ENCODE results near the gene FTL. TPM values are rescaled to one million over a fixed set of nuclear protein-coding genes. Genes with fewer than 3 reads are reported as not detected.

Gene FTL
- total RNA-seq, 2 experiments from 2014 or later = 467 to 602 TPM

DNA sequence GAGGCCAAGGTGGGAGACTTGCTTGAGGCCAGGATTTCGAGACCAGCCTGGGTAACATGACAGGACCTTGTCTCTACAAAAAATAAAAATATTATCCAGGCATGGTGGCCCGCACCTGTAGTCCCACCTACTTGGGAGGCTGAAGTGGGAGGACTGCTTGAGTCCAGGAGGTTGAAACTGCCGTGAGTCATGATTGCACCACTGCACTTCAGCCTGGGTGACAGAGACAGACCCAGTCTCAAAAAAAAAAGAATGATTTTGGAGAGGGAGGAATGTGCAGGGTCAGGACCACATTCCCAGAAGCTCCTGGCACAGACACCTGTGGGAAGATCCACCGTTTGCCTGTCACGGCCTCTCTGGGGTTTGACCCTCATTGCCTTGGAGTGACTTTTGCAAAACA lies 19.7 kb upstream of the FTL start:
- ChIA-PET POLR2A (no interaction called here), CTCF (ENCODE audit: unreplicated experiment) (no interaction called here)
- Histone ChIP-seq H3K36me3 (ENCODE audit: insufficient read depth, low read length) (no peaks in the 10 kb centered on the region), H3K79me2 (ENCODE audit: insufficient read depth, low read depth, low read length) (no peaks in the 10 kb centered on the region), H2AFZ (ENCODE audit: low read length) (no peak overlapping the region), H3K9me2 (ENCODE audit: insufficient read depth, low read length) (no peaks in the 10 kb centered on the region), H3K4me2 (ENCODE audit: low read length) (no peak overlapping the region), H3K4me1 (ENCODE audit: insufficient read depth, low read length, poor library complexity, severe bottlenecking) (no peaks in the 10 kb centered on the region), H4K20me1 (ENCODE audit: insufficient read depth, low read length) (no peaks in the 10 kb centered on the region), H3K4me3 (ENCODE audit: low read depth, low read length, poor library complexity, severe bottlenecking) (no peak overlapping the region), H3K27ac (ENCODE audit: low read depth, low read length, poor library complexity, severe bottlenecking) (no peak overlapping the region), H3K9me3 (ENCODE audit: low read length) (peaks cover 13% of the 10 kb centered on the region)
- TF ChIP-seq EZH2phosphoT487 (IDR thresholded peaks at IDR 0.05; ENCODE audit: borderline replicate concordance, low read depth, low read length) = no peak
- TF ChIP-seq, protein P1, sequence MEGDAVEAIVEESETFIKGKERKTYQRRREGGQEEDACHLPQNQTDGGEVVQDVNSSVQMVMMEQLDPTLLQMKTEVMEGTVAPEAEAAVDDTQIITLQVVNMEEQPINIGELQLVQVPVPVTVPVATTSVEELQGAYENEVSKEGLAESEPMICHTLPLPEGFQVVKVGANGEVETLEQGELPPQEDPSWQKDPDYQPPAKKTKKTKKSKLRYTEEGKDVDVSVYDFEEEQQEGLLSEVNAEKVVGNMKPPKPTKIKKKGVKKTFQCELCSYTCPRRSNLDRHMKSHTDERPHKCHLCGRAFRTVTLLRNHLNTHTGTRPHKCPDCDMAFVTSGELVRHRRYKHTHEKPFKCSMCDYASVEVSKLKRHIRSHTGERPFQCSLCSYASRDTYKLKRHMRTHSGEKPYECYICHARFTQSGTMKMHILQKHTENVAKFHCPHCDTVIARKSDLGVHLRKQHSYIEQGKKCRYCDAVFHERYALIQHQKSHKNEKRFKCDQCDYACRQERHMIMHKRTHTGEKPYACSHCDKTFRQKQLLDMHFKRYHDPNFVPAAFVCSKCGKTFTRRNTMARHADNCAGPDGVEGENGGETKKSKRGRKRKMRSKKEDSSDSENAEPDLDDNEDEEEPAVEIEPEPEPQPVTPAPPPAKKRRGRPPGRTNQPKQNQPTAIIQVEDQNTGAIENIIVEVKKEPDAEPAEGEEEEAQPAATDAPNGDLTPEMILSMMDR (conservative IDR thresholded peaks at IDR 0.05; ENCODE audit: low read length) = no peak
- intact Hi-C loops (cut with micrococcal nuclease; ENCODE audit: unreplicated experiment) = no loop called here
- no peak for DNase-seq (ENCODE audit: low spot score)
- BruUV-seq (replicated peaks) = no TSS peak

DNA sequence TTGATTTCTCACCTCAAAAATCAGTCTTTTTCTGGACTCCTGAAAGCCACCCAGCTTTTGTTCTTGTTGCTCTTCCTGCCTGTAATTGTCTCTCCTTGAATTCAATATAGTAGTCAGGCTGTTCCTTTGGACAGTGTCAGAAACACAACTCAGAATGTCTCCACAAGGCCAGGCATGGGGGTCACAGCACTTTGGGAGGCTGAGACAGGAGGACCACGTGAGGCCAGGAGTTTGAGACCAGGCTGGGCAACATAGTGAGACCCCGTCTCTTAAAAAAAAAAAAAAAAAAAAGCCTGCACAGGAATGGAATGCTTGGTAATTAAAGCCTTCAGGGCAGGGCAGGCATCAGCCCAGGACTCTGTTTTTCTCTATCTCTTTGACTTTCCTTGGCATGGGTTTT lies 19.3 kb upstream of the FTL start:
- H3K4me1 ChIP-seq (ENCODE audit: insufficient read depth, low read length, poor library complexity, severe bottlenecking) = no peaks in the 10 kb centered on the region
- H4K20me1 ChIP-seq (ENCODE audit: insufficient read depth, low read length) = no peaks in the 10 kb centered on the region
- H3K9me2 ChIP-seq (ENCODE audit: insufficient read depth, low read length) = no peaks in the 10 kb centered on the region
- DNase-seq (ENCODE audit: low spot score) = no peak
- H3K4me3 ChIP-seq (ENCODE audit: low read depth, low read length, poor library complexity, severe bottlenecking) = no peak overlapping the region
- no peak overlapping the region for H2AFZ ChIP-seq (ENCODE audit: low read length)
- H3K36me3 ChIP-seq (ENCODE audit: insufficient read depth, low read length) = no peaks in the 10 kb centered on the region
- intact Hi-C loops (cut with micrococcal nuclease; ENCODE audit: unreplicated experiment) = no loop called here
- H3K9me3 ChIP-seq (ENCODE audit: low read length) = peaks cover 13% of the 10 kb centered on the region
- H3K79me2 ChIP-seq (ENCODE audit: insufficient read depth, low read depth, low read length) = no peaks in the 10 kb centered on the region
- H3K4me2 ChIP-seq (ENCODE audit: low read length) = no peak overlapping the region
- no peak for TF ChIP-seq EZH2phosphoT487 (IDR thresholded peaks at IDR 0.05; ENCODE audit: borderline replicate concordance, low read depth, low read length)
- TF ChIP-seq, protein P1 (conservative IDR thresholded peaks at IDR 0.05; ENCODE audit: low read length) = no peak
- BruUV-seq (replicated peaks) = no TSS peak
- no peak overlapping the region for H3K27ac ChIP-seq (ENCODE audit: low read depth, low read length, poor library complexity, severe bottlenecking)
- ChIA-PET POLR2A (no interaction called here), CTCF (ENCODE audit: unreplicated experiment) (no interaction called here)

DNA sequence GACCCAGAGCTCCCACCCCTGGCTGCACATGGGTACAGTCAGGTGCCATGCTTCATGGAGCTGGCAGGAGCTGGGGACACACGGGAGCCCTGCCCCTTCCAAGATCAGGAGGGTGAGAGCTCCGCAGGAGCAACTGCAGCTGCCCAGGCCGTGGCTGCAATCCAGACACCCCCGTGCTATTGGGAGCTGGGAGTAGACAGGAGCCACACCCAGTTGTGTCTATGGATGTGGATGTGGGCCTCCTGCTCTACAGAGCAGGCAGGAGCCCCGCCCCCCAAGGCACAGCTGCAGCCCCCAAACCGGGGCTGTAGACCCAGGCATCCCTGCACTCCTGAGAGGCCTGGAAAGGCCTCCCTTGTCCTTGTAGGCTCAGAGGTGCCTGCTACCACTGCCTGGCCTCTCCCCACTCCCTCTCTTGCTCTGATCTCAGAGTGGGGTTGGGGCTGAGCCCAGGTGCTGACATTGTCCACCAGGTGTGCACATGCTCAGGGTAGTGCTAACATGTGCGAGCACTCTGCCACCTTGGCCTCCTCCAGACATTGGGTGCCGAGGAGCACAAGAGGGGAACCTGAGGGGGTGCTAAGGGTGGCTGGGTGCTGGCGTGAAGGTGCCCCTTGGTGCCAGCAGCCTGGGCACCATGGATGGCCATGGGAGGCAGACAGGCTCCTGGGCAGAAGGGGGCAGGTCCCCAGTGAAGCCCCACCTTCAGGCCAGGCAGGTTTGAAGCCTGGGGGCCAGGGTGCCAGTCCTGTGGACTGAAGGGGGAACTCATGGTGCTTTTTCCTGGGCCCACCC lies 18.4 kb upstream of the FTL start:
- no peaks in the 10 kb centered on the region for H3K9me2 ChIP-seq (ENCODE audit: insufficient read depth, low read length)
- no peaks in the 10 kb centered on the region for H4K20me1 ChIP-seq (ENCODE audit: insufficient read depth, low read length)
- H3K79me2 ChIP-seq (ENCODE audit: insufficient read depth, low read depth, low read length) = no peaks in the 10 kb centered on the region
- H3K36me3 ChIP-seq (ENCODE audit: insufficient read depth, low read length) = no peaks in the 10 kb centered on the region
- H3K9me3 ChIP-seq (ENCODE audit: low read length) = peaks cover 13% of the 10 kb centered on the region
- TF ChIP-seq EZH2phosphoT487 (IDR thresholded peaks at IDR 0.05; ENCODE audit: borderline replicate concordance, low read depth, low read length) = no peak
- H3K4me1 ChIP-seq (ENCODE audit: insufficient read depth, low read length, poor library complexity, severe bottlenecking) = no peaks in the 10 kb centered on the region
- no peak overlapping the region for H3K4me3 ChIP-seq (ENCODE audit: low read depth, low read length, poor library complexity, severe bottlenecking)
- H2AFZ ChIP-seq (ENCODE audit: low read length) = no peak overlapping the region
- ChIA-PET POLR2A (no interaction called here), CTCF (ENCODE audit: unreplicated experiment) (no interaction called here)
- no peak overlapping the region for H3K27ac ChIP-seq (ENCODE audit: low read depth, low read length, poor library complexity, severe bottlenecking)
- intact Hi-C loops (cut with micrococcal nuclease; ENCODE audit: unreplicated experiment) = no loop called here
- H3K4me2 ChIP-seq (ENCODE audit: low read length) = no peak overlapping the region
- no TSS peak for BruUV-seq (replicated peaks)
- DNase-seq (ENCODE audit: low spot score) = no peak
